HepG2 (cell line): ENCODE results near the gene QTRT2. TPM values are rescaled to one million over a fixed set of nuclear protein-coding genes. Genes with fewer than 3 reads are reported as not detected.

ENCODE experiments used
- ATAC-seq: fragments of 200-7000 bp; cut with Tn5 transposase; 3 replicates; pipeline ENCODE4 v1.9.1; 2020; ENCODE audit warnings: mild to moderate bottlenecking, moderate library complexity
- BruUV-seq: library from RNA; stranded (reverse); fragments of 400-500 nt; replicated peaks from 2 replicates; lab custom pipeline; 2021; lab: Mats Ljungman, UMichigan
- CTCF ChIA-PET: fragments of 300-600 bp; formaldehyde crosslinking; extraction: SDS; loops from one replicate; lab custom pipeline; 2021; ENCODE audit warnings: low total read pairs, inconsistent platforms, low intra/inter-chr PET ratio; lab: Yijun Ruan, JAX
- POLR2A ChIA-PET: fragments of 350-600 bp; sonication (Branson Sonifier 250); formaldehyde crosslinking; loops from one replicate; lab custom pipeline; 2020; ENCODE audit warnings: antibody characterized with exemption, inconsistent platforms; lab: Yijun Ruan, JAX
- DNase-seq: peaks from one replicate; pipeline ENCODE4 v3.0.0-alpha.2; 2015; ENCODE audit warnings: low spot score
- FAIRE-seq: peaks from 3 replicates; lab custom pipeline; 2011; peaks lifted over from hg19 to GRCh38; lab: Jason Lieb, UNC
- H2AFZ ChIP-seq: one replicate; pipeline ENCODE4 v1.6.1; 2011; ENCODE audit warnings: low read length, inconsistent platforms
- H3K27ac ChIP-seq: fragments of 300-600 bp; 3 replicates; pipeline ENCODE4 v1.8.0; 2011; ENCODE audit warnings: mixed run types, mild to moderate bottlenecking, mixed read lengths, low read length, inconsistent platforms; ENCODE audit not compliant: insufficient read depth; ENCODE audit errors: extremely low read length
- H3K27me3 ChIP-seq, 2 experiments: fragments of 200-600 bp in 1 of 2; 2 replicates in 1 of 2; 3 replicates in 1 of 2; pipeline versions ENCODE4 v1.6.0 to v1.8.0; 2011; ENCODE audit warnings: low read length in 2 of 2, mild to moderate bottlenecking in 2 of 2, moderate library complexity in 2 of 2, inconsistent platforms in 1 of 2; ENCODE audit not compliant: insufficient read depth in 2 of 2, control insufficient read depth in 1 of 2
- H3K36me3 ChIP-seq, 2 experiments: fragments of 200-600 bp in 1 of 2; replicated peaks in 1 of 2; 2 replicates in 1 of 2; 3 replicates in 1 of 2; pipeline versions ENCODE4 v1.5.1 to v1.8.0; 2011; ENCODE audit warnings: low read length in 2 of 2, inconsistent platforms in 1 of 2; ENCODE audit not compliant: insufficient read depth in 2 of 2, control insufficient read depth in 1 of 2
- H3K4me1 ChIP-seq: 2 replicates; pipeline ENCODE4 v1.5.1; 2012; ENCODE audit warnings: low read length, inconsistent platforms; ENCODE audit not compliant: insufficient read depth
- H3K4me2 ChIP-seq: 2 replicates; pipeline ENCODE4 v1.6.0; 2011; ENCODE audit warnings: low read depth, low read length, inconsistent platforms
- H3K4me3 ChIP-seq, 3 experiments: fragments of 200-600 bp in 1 of 3; sonication (generic), shearing (Covaris generic) in 1 of 3; replicated peaks in 1 of 3; 2 replicates each; pipeline ENCODE4 v1.5.1; 2011 to 2016; ENCODE audit warnings: low read length in 3 of 3, inconsistent platforms in 2 of 3, low read depth in 2 of 3, mild to moderate bottlenecking in 2 of 3, control low read depth in 1 of 3, mixed read lengths in 1 of 3; ENCODE audit not compliant: insufficient read depth in 1 of 3
- H3K79me2 ChIP-seq: one replicate; pipeline ENCODE4 v1.6.1; 2011; ENCODE audit warnings: low read length, inconsistent platforms; ENCODE audit not compliant: insufficient read depth
- H3K9ac ChIP-seq: 2 replicates; pipeline ENCODE4 v1.6.0; 2011; ENCODE audit warnings: mild to moderate bottlenecking, low read depth, low read length, inconsistent platforms; ENCODE audit not compliant: insufficient read depth
- H3K9me3 ChIP-seq: 2 replicates; pipeline ENCODE4 v1.5.1; 2012; ENCODE audit warnings: mild to moderate bottlenecking, low read length
- H4K20me1 ChIP-seq: 2 replicates; pipeline ENCODE4 v1.6.0; 2011; ENCODE audit warnings: inconsistent platforms, mild to moderate bottlenecking, low read length, moderate library complexity; ENCODE audit not compliant: insufficient read depth
- AKAP8 ChIP-seq: sonication (generic); formaldehyde crosslinking; IDR thresholded peaks from 2 replicates; pipeline ENCODE4 v1.5.1; 2020; ENCODE audit warnings: mild to moderate bottlenecking, missing genetic modification reagents
- ERF ChIP-seq: IDR thresholded peaks from 2 replicates; pipeline ENCODE4 v1.6.1; 2018; ENCODE audit warnings: missing biosample characterization, missing genetic modification reagents
- ETV5 ChIP-seq: IDR thresholded peaks from 2 replicates; pipeline ENCODE4 v1.6.1; 2018; ENCODE audit warnings: missing biosample characterization, missing genetic modification reagents, inconsistent platforms, borderline replicate concordance
- FOXA3 ChIP-seq: IDR thresholded peaks from 2 replicates; pipeline ENCODE4 v1.6.1; 2016; ENCODE audit warnings: missing genetic modification reagents, missing compliant biosample characterization
- HDAC2 ChIP-seq: sonication (generic); formaldehyde crosslinking; IDR thresholded peaks from 2 replicates; pipeline ENCODE4 v1.4.0; 2020; ENCODE audit warnings: missing genetic modification reagents
- PCBP1 ChIP-seq: fragments of 200-400 bp; formaldehyde crosslinking; IDR thresholded peaks from 2 replicates; pipeline ENCODE4 v1.6.1; 2017; ENCODE audit warnings: mild to moderate bottlenecking, low read depth, low read length, borderline replicate concordance
- TMF1 ChIP-seq: sonication (generic); formaldehyde crosslinking; IDR thresholded peaks from 2 replicates; pipeline ENCODE4 v1.8.1; 2022; ENCODE audit warnings: low read depth, missing genetic modification reagents
- ZBTB38 ChIP-seq: sonication (generic); formaldehyde crosslinking; IDR thresholded peaks from 2 replicates; pipeline ENCODE4 v1.5.1; 2020; ENCODE audit warnings: mild to moderate bottlenecking, missing genetic modification reagents
- ZNF317 ChIP-seq: sonication (generic); formaldehyde crosslinking; IDR thresholded peaks from 2 replicates; pipeline ENCODE4 v1.5.0; 2020; ENCODE audit warnings: mild to moderate bottlenecking, missing genetic modification reagents
- WGBS: methylation state at CpG from one replicate; pipeline ENCODE4 v1.1.6; 2017; ENCODE audit warnings: low lambda C conversion rate; 5-methylcytosine and 5-hydroxymethylcytosine counted together
- in situ Hi-C: cut with HindIII; loops from 2 replicates; pipeline ENCODE4 v1.10.0; 2017; ENCODE audit warnings: low pct_unique_long_range_greater_than_20kb; ENCODE audit not compliant: extremely low pct_ligation_motif_present
- intact Hi-C: fragments of 100-400 bp; cut with micrococcal nuclease; formaldehyde crosslinking; loops from one replicate; pipeline ENCODE4 v1.10.0; 2022; ENCODE audit not compliant: unreplicated experiment
- polyA plus RNA-seq, 8 experiments: library from polyadenylated mRNA; depleted of rRNA in 3 of 8; stranded (reverse) in 7 of 8; unstranded in 1 of 8; fragments of >200 nt; fragmentation: Illumina TruSeq in 4 of 8; extraction: Trizol in 4 of 8; gene quantifications; 2 replicates each; pipeline versions ENCODE4 v1.2.1 to v1.2.3, GENCODE V29; 2011 to 2016; ENCODE audit warnings: low read depth in 4 of 8, missing spikeins in 1 of 8, mixed read lengths in 1 of 8; ENCODE audit not compliant: insufficient read depth in 1 of 8
- total RNA-seq, 5 experiments: library from RNA; depleted of rRNA; stranded (reverse); fragments of >200 nt; fragmentation: Illumina TruSeq; extraction: Trizol; gene quantifications; 2 replicates each; pipeline ENCODE4 v1.2.3, GENCODE V29; 2016; ENCODE audit warnings: low read depth in 1 of 5
- TF ChIP-seq, protein P1 (sequence below), 2 experiments: sonication (generic) in 1 of 2; formaldehyde crosslinking in 1 of 2; IDR thresholded peaks; 2 replicates each; pipeline versions ENCODE4 v1.5.1 to v1.6.1; 2011 to 2020; ENCODE audit warnings: borderline replicate concordance in 1 of 2, low read depth in 1 of 2, low read length in 1 of 2, mild to moderate bottlenecking in 1 of 2, missing genetic modification reagents in 1 of 2, moderate library complexity in 1 of 2
- TF ChIP-seq, protein P2 (sequence below): IDR thresholded peaks from 2 replicates; pipeline ENCODE4 v1.6.1; 2018; ENCODE audit warnings: missing genetic modification reagents, mild to moderate bottlenecking, missing compliant biosample characterization
- TF ChIP-seq, protein P3 (sequence below): IDR thresholded peaks from 2 replicates; pipeline ENCODE4 v1.6.1; 2016; ENCODE audit warnings: low read depth
- TF ChIP-seq, protein P4 (sequence below): sonication (generic); formaldehyde crosslinking; IDR thresholded peaks from 2 replicates; pipeline ENCODE4 v1.4.0; 2020; ENCODE audit warnings: mild to moderate bottlenecking, missing genetic modification reagents
- TF ChIP-seq, protein P5 (sequence below): sonication (generic); formaldehyde crosslinking; IDR thresholded peaks from 2 replicates; pipeline ENCODE4 v1.4.0; 2020; ENCODE audit warnings: missing genetic modification reagents, borderline replicate concordance

QTRT2 gene
- total and polyA plus RNA-seq, 2 of the 13 experiments (the other 11 are each of a cell fraction or from before 2014, with no cell fraction given) = 7.1 to 33.4 TPM

DNA sequence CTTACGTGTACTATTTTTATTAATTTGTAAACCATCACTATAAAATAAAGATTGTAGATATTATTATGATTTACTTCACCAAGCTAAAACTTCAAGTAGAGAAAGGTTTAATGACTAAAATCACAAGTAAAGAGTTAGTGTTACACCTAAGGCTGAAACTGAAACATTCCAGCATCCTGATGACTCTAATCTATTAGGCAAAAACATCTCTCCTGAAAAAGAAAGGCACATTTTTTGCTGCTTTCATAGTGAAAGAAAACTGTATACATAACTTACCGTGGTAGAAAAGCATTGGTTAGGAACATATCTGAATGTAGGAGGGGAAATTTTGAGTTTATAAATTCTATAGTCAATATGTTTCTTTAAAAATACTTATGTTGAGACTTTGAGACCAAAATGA lies 35.6 kb upstream of the QTRT2 start:
- Histone ChIP-seq H3K4me3 (no peak overlapping the region), H3K4me1 (no peaks in the 10 kb centered on the region), H3K27ac (no peak overlapping the region), H2AFZ (no peak overlapping the region), H3K36me3 (no peaks in the 10 kb centered on the region), H3K79me2 (no peaks in the 10 kb centered on the region), H3K27me3 (no peaks in the 10 kb centered on the region), H3K4me2 (no peak overlapping the region), H3K9ac (no peak overlapping the region), H3K9me3 (no peaks in the 10 kb centered on the region), H4K20me1 (no peaks in the 10 kb centered on the region)
- no peak for ATAC-seq
- CTCF ChIA-PET = no interaction called here
- no peak for DNase-seq
- intact Hi-C loops = no loop called here
- 44% methylated on average over 2 of the region's 2 CpGs for WGBS
- in situ Hi-C loops = no loop called here
- BruUV-seq = no TSS peak
- POLR2A ChIA-PET = no interaction called here
- FAIRE-seq = no peak
- no peak for TF ChIP-seq PCBP1
- TF ChIP-seq ZNF317 (CRISPR knock-in tag) = no peak
- no peak for TF ChIP-seq FOXA3 (CRISPR knock-in tag)
- TF ChIP-seq ZBTB38 (CRISPR knock-in tag) = no peak
- TF ChIP-seq, protein P1, sequence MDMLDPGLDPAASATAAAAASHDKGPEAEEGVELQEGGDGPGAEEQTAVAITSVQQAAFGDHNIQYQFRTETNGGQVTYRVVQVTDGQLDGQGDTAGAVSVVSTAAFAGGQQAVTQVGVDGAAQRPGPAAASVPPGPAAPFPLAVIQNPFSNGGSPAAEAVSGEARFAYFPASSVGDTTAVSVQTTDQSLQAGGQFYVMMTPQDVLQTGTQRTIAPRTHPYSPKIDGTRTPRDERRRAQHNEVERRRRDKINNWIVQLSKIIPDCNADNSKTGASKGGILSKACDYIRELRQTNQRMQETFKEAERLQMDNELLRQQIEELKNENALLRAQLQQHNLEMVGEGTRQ (IDR thresholded peaks at IDR 0.05; ENCODE audit: low read depth, low read length) = no peak
- TF ChIP-seq, protein P1 (CRISPR knock-in tag; IDR thresholded peaks at IDR 0.05; ENCODE audit: borderline replicate concordance) = no peak
- TF ChIP-seq, protein P2, sequence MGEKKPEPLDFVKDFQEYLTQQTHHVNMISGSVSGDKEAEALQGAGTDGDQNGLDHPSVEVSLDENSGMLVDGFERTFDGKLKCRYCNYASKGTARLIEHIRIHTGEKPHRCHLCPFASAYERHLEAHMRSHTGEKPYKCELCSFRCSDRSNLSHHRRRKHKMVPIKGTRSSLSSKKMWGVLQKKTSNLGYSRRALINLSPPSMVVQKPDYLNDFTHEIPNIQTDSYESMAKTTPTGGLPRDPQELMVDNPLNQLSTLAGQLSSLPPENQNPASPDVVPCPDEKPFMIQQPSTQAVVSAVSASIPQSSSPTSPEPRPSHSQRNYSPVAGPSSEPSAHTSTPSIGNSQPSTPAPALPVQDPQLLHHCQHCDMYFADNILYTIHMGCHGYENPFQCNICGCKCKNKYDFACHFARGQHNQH = no peak
- TF ChIP-seq ETV5 (CRISPR knock-in tag) = no peak
- TF ChIP-seq, protein P3, sequence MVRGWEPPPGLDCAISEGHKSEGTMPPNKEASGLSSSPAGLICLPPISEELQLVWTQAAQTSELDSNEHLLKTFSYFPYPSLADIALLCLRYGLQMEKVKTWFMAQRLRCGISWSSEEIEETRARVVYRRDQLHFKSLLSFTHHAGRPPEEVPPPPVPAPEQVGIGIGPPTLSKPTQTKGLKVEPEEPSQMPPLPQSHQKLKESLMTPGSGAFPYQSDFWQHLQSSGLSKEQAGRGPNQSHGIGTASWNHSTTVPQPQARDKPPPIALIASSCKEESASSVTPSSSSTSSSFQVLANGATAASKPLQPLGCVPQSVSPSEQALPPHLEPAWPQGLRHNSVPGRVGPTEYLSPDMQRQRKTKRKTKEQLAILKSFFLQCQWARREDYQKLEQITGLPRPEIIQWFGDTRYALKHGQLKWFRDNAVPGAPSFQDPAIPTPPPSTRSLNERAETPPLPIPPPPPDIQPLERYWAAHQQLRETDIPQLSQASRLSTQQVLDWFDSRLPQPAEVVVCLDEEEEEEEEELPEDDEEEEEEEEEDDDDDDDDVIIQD (CRISPR knock-in tag) = no peak
- no peak for TF ChIP-seq TMF1 (CRISPR knock-in tag)
- TF ChIP-seq AKAP8 (CRISPR knock-in tag) = no peak
- TF ChIP-seq, protein P4, sequence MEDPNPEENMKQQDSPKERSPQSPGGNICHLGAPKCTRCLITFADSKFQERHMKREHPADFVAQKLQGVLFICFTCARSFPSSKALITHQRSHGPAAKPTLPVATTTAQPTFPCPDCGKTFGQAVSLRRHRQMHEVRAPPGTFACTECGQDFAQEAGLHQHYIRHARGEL (CRISPR knock-in tag) = no peak
- TF ChIP-seq HDAC2 (CRISPR knock-in tag) = no peak
- TF ChIP-seq ERF = no peak
- TF ChIP-seq, protein P5, sequence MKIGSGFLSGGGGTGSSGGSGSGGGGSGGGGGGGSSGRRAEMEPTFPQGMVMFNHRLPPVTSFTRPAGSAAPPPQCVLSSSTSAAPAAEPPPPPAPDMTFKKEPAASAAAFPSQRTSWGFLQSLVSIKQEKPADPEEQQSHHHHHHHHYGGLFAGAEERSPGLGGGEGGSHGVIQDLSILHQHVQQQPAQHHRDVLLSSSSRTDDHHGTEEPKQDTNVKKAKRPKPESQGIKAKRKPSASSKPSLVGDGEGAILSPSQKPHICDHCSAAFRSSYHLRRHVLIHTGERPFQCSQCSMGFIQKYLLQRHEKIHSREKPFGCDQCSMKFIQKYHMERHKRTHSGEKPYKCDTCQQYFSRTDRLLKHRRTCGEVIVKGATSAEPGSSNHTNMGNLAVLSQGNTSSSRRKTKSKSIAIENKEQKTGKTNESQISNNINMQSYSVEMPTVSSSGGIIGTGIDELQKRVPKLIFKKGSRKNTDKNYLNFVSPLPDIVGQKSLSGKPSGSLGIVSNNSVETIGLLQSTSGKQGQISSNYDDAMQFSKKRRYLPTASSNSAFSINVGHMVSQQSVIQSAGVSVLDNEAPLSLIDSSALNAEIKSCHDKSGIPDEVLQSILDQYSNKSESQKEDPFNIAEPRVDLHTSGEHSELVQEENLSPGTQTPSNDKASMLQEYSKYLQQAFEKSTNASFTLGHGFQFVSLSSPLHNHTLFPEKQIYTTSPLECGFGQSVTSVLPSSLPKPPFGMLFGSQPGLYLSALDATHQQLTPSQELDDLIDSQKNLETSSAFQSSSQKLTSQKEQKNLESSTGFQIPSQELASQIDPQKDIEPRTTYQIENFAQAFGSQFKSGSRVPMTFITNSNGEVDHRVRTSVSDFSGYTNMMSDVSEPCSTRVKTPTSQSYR (CRISPR knock-in tag) = no peak
